ENCODE data around the gene FREY1.

DNA sequence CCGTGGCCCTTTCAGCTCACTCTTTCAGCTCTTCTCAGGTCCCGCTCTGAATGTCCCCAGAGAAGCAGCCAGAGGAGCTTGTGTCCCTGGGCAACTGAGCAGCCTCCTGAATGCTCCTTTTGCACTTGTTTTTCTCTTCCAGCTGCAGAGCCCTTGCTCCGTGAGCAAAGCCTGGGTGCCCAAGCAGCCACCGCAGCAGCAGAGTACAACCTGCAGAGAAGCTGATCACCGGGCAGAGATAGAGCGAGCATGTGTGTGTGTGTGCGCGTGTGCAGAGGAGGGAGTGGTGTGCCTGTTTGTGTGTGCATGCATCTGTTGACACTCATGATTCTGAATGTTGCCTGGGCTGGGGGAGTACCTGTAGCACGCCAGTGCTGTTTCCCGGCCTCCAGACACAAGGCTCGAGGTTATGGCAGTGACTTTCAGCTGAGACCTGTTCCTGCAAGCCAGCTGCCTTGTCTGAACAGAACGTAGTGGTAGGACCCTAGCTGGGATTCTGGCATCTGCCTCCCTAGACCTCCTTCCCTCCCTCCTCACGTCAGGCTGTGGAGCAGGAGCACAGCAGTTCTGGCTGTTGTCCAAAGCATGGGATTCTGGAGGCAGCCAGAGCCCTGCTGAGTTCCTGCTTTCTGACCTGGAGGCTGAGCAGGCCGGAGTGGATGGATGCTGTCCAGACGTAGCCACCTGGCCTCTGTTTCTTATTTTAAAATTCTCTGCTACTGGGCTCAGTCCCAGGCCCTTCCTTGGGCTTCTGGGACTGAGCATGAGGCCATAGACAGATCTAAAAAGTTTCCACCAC is 26.1 kb downstream of the FREY1 start:
- no peak for TF ChIP-seq BCL11A (IDR thresholded peaks at IDR 0.05; ENCODE audit: low read depth in 2 of 2, low read length in 2 of 2)
- TF ChIP-seq, protein P1, sequence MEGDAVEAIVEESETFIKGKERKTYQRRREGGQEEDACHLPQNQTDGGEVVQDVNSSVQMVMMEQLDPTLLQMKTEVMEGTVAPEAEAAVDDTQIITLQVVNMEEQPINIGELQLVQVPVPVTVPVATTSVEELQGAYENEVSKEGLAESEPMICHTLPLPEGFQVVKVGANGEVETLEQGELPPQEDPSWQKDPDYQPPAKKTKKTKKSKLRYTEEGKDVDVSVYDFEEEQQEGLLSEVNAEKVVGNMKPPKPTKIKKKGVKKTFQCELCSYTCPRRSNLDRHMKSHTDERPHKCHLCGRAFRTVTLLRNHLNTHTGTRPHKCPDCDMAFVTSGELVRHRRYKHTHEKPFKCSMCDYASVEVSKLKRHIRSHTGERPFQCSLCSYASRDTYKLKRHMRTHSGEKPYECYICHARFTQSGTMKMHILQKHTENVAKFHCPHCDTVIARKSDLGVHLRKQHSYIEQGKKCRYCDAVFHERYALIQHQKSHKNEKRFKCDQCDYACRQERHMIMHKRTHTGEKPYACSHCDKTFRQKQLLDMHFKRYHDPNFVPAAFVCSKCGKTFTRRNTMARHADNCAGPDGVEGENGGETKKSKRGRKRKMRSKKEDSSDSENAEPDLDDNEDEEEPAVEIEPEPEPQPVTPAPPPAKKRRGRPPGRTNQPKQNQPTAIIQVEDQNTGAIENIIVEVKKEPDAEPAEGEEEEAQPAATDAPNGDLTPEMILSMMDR (IDR thresholded peaks at IDR 0.05; ENCODE audit: control extremely low read depth in 1 of 3, insufficient read depth in 1 of 3, low read depth in 1 of 3, low read length in 3 of 3), result no peak
